ENCODE measurements around the gene SLC18A3.

DNA sequence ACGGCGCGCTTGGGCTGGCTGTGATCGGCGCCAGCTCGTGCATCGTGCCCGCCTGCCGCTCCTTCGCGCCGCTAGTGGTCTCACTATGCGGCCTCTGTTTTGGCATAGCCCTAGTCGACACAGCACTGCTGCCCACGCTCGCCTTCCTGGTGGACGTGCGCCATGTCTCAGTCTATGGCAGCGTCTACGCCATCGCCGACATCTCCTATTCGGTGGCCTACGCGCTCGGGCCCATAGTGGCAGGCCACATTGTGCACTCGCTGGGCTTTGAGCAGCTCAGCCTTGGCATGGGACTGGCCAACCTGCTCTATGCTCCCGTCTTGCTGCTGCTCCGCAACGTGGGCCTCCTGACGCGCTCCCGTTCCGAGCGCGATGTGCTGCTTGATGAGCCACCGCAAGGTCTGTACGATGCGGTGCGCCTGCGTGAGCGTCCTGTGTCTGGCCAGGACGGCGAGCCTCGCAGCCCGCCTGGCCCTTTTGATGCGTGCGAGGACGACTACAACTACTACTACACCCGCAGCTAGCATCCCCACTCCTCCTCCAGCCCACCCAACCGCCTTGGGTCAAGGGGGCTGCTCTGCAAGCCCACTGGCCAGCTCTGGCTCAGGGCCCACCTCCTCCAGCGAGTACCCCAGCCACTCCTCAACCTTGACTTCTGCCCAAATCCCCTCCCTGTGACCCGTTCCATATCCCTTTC is 1.9 kb downstream of the SLC18A3 start:
- TF ChIP-seq, protein P1, sequence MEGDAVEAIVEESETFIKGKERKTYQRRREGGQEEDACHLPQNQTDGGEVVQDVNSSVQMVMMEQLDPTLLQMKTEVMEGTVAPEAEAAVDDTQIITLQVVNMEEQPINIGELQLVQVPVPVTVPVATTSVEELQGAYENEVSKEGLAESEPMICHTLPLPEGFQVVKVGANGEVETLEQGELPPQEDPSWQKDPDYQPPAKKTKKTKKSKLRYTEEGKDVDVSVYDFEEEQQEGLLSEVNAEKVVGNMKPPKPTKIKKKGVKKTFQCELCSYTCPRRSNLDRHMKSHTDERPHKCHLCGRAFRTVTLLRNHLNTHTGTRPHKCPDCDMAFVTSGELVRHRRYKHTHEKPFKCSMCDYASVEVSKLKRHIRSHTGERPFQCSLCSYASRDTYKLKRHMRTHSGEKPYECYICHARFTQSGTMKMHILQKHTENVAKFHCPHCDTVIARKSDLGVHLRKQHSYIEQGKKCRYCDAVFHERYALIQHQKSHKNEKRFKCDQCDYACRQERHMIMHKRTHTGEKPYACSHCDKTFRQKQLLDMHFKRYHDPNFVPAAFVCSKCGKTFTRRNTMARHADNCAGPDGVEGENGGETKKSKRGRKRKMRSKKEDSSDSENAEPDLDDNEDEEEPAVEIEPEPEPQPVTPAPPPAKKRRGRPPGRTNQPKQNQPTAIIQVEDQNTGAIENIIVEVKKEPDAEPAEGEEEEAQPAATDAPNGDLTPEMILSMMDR (IDR thresholded peaks at IDR 0.05; ENCODE audit: low read length) = no peak
- TF ChIP-seq EZH2 (IDR thresholded peaks at IDR 0.05; ENCODE audit: borderline replicate concordance, low read length) = no peak
